Stimulated activated CD8-positive, alpha-beta memory T cell treated with anti-CD3 and anti-CD28 coated beads, Interleukin-15, amount 100 ng/mL, for 48 hours (primary cell): ENCODE data around the gene ILF3.
"Not testable (repeated sequence)": the region's sequence is repeated elsewhere in the genome, so short reads cannot be mapped to it uniquely, and the experiment has no call there.

Source experiments
- DNase-seq, 2 donors: peaks; one replicate each; pipeline ENCODE4 v3.0.0-alpha.2; 2020; ENCODE audit warnings: low read depth in 2 of 2

The ILF3 gene

DNA sequence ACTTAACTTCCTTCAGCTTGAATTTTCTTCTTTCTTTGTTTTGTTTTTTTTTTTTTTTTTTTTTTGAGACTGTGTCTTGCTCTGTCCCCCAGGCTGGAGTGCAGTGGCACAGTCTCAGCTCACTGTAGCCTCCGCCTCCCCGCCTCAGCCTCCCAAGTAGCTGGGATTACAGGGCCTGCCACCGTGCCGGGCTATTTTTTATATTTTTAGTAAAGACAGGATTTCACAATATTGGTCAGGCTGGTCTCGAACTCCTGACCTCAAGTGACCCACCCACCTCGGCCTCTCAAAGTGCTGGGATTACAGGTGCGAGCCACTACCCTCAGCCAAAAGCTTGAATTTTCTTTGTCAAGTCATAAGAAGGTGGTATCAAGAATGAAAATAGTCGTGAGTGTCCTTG, 21.1 kb downstream of the ILF3 start:
- DNase-seq, result not testable (repeated sequence)

DNA sequence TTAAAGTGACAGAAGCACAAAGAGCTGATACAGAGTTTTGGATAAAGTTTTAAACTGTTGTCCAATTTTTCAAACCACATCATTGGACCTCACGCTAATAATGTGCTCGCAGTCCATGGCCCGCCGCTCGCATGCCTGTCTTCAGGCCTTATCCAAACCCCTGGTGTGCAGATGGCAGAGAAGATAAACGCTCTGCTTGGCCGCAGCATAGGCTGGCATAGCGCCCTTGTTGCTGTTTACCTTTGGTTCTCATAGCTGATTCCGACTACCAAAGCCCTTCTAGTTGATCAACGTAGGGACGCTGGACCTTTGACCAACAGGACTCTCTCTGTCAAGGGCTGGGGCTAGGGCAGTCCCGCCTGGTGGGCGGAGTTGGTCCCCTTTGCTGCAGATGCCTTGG, 23.6 kb downstream of the ILF3 start:
- no peak for DNase-seq

DNA sequence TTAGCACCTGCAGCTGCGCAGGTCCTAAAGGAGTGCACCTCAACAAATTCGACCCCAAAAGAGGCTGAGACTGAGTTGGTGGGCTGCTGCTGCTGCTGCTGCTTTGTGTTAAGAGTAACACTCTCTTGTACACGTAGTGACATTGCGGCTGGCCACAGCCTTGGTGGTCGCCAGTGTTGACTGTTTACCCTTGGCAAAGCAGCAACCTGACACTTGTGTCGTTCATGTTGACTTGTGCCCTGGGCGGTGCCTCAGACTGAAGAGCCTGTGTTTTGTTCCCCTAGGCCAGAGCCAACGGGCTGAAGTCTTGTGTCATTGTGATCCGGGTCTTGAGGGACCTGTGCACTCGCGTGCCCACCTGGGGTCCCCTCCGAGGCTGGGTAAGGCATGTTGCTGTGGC, 24.7 kb downstream of the ILF3 start:
- DNase-seq, result no peak

DNA sequence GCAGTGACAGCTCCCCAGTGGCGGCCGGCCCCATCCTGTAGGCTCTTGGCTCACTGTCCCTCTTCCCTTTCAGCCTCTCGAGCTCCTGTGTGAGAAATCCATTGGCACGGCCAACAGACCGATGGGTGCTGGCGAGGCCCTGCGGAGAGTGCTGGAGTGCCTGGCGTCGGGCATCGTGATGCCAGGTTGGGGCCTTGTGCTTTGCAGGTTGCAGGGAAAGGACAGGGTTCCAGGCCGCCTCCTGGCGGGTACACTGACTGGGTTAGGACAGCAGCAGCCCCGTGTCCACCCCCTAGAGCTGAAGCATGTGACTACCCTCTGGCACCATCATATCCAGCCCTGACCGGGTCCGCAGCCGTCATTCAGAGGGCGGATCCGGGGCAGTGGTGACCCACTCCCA, 25.6 kb downstream of the ILF3 start:
- DNase-seq, result no peak

DNA sequence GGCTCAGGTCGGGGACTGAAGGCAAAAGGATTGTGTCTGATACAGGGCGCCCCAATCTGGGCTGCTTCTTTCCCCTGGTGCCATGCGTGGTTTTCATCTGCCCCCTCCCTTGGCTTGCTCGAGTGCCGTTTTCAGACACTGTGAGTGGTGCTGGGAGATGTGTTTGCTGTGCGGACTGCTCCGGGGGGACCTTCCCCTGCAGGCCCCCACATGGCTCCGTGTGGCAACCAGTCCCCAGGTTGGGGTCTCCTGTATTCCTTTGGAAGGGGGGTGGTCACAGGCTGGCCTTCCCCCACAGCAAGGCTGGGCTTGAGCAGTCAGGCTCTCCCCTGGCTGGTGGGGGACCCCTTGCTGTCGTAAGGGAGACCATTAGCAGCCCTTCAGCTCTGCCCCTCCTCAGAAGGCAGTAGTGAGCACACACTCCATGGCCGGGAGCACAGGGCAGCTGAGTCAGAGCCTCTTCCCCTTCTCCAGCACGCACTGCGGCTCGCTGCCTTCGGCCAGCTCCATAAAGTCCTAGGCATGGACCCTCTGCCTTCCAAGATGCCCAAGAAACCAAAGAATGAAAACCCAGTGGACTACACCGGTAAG, 26.5 kb downstream of the ILF3 start:
- DNase-seq, result no peak

DNA sequence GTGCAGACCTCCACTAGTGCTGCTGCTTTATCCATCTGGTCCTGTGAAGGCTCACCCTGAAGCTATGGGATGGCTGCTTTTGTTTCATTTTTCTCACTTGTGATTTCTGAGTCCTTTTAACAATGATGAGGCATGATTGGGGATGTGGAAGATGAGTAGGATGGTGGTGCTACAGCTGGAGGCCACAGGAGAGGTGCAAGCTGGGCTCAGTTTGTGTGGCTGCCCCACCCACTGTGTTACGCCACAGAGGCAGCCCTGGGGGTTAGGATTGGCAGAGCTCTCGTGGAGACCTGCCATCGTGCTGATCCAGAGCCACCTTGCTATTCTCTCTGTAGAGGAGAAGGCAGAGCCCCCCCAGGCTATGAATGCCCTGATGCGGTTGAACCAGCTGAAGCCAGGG, 27.5 kb downstream of the ILF3 start:
- no peak for DNase-seq

DNA sequence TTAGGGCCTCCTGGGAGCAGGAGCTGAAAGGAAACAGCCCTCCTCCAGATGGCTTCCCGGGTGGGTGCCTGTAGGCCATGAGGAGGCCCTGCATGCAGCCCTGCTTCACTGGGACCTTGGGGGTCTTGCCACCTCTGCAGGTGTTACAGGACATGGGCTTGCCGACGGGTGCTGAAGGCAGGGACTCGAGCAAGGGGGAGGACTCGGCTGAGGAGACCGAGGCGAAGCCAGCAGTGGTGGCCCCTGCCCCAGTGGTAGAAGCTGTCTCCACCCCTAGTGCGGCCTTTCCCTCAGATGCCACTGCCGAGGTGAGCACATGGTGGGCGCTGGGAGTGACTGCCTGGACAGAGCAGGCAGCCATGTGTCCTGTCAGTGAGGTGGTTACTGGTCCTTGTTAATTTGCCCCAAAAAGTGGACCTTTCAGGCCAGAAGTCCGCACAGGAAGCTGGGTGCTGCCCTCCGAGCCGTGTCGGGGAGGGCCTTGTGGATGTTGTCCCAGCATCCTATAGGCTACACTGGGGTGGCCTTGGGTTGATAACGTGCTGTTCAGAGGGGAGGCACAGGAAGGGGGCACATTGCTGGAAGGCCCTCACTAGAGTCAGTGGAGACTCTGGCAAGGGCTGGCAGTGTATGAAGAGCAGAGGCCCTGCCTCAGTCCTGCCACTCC, 28.4 kb downstream of the ILF3 start:
- DNase-seq, result no peak

DNA sequence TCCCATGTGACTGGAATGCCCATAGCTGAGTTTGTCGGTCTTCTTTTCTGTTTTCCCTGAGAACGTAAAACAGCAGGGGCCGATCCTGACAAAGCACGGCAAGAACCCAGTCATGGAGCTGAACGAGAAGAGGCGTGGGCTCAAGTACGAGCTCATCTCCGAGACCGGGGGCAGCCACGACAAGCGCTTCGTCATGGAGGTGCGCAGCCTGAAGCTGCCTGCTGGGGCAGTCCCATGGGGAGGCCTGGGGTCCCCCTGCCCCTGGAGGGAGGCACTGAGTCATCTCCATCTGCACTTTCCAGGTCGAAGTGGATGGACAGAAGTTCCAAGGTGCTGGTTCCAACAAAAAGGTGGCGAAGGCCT, 28.9 kb downstream of the ILF3 start:
- no peak for DNase-seq

DNA sequence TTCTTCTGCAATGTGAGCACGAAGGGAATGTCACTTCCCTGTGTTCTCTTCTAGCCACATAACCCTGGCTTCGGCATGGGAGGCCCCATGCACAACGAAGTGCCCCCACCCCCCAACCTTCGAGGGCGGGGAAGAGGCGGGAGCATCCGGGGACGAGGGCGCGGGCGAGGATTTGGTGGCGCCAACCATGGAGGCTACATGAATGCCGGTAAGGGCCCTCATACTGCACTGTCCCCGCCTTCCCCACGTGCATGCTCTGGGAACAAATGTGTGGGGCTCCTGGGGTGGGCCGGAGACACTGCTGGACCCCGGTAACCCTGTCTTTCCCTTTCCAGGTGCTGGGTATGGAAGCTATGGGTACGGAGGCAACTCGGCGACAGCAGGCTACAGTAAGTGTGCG, 29.4 kb downstream of the ILF3 start:
- no peak for DNase-seq

DNA sequence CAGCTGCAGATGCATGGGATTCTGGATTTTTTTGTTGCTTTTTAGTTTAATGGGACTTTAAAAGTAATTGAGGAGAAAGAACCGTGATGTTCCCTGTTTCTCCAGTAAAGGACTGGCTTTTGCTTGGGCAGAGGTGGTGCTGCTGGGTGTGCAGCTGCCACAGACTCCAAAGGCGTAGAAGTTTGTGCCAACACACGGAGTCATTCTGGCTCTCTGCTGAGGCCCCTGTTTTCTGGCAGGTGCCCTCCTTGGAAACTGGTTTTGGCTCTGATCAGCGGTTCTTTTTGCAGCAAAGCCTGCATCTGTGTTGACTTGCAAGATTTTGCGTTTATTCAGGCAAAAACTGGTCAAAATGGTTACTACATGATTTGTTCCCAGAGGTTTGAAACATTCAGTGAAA, 31.1 kb downstream of the ILF3 start:
- DNase-seq, result no peak

DNA sequence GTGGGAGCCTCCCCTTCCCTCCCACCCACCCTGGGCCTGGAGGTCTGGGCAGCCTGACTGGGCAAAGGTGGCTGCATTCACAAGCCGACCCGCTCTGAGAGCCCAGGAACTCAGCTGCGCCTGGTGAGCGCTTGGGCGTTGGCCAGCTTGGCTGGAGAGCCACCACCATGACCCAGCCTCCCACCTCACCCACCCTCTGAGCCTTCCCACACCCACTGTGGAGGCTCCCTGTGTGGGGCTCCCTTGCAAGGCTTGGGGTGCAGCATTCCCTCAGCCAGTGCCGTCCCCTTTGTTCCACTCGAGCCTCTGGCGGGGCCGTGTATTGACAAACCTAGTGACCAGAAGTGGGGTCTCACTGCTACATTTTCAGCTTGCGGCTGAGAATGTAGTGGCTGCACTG, 32.0 kb downstream of the ILF3 start:
- DNase-seq, result no peak

DNA sequence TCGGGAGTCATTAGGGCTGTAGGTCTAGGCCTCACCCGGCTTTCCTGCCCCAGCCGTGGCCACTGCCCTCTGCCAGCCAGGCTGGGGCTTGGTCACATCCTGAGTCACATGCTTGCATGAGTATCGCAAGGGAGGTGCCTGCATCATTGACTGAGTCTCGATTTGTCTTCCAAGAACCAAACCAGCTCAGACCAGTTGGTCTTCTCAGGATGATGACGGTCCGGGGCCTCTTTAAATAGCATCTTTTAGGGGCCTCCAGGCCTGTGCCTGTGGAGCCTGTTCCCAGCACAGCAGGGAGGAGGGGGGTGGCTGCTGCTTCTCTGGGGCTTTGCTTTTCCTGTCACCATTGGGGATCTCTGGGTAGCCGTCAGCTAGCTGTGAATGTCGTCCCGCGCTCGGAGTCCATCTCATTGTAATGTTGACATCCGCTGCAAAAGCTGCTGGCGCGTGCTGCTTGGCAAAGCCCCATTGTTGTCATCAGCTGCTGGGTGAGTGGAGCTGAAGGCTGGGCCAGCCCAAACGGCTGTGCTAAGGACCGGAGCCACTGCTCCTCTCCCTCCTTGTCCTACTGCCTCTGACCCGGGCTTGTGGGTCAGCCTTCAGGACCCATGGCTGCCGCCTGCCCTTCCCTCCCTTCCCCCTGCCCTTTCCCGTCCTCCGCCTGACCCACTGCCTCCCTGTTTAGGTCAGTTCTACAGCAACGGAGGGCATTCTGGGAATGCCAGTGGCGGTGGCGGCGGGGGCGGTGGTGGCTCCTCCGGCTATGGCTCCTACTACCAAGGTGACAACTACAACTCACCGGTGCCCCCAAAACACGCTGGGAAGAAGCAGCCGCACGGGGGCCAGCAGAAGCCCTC, 32.7 kb downstream of the ILF3 start:
- DNase-seq, result no peak

DNA sequence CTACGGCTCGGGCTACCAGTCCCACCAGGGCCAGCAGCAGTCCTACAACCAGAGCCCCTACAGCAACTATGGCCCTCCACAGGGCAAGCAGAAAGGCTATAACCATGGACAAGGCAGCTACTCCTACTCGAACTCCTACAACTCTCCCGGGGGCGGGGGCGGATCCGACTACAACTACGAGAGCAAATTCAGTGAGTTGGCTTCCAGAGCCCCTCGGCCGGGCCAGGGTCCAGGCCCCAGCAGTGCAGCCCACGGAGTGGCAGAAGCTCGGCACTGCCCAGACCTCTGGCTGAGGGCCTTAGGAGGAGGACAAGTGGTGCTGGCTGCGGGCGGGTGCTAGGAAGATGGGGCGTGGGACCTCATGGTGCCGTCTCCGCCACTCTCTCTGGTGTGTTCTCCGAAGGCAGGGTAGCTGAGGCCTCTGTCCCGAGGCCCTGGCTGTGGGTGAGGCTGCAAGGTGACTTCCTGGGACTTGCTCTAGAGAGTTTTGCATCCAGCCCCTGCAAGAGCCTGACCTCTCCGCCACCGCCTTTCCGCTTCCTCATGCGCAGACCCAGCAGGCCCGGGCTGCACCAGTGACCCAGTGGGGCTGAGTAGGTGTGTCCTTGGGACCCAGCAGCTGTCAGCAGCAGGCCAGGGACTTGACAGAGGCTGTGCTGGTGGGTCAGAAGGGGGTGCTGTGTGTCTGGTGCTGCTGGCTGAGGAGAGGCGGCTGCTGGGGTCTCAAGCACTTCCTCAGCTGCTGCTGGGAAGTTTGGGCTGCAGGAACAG, 33.6 kb downstream of the ILF3 start:
- DNase-seq, result no peak

DNA sequence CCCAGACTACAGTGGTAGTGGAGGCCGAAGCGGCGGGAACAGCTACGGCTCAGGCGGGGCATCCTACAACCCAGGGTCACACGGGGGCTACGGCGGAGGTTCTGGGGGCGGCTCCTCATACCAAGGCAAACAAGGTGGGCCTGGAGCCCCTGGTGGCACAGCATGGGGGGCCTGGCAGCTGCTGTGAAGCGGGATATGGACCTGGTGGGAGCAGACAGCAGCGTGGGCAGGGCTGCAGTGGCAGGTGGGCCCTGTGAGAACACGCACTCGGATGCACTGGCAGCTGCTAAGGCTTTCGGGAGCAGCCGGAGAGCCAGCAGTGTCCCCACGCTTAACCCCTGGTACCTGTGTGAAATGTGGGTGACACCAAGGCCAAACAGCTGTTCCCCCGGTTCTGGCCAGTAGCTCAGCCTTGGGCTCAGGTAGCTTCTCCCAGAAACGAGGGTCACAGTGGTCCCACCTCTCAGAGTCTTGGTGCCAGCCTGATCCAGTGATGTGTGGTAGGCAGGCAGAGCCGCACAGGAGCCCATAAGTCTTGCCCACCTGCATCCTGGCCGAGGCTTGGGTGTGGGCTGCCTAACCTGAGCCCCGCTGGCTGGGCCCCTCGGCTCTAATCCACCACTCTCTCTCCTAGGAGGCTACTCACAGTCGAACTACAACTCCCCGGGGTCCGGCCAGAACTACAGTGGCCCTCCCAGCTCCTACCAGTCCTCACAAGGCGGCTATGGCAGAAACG, 34.6 kb downstream of the ILF3 start:
- no peak for DNase-seq

DNA sequence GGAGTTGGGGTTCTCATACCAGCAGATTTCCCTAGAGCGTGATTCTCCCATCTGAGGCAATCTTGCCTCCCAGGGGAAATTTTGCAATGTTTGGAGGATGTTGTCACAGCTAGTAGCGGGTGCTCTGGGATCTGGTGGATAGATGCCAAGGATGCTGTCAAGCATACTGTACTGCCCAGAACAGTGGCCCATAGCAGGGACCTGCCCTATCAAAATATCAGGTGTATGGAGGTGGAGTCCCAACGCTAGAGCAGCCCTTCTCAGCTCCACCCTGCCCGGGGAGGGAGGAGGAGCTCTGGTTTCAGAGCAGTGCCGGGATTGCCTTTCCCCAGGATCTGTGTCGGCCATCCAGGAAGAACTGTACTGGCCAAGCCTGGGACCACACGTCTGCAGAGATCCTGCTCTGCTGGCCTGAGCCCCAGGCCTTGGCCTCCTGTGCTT, 36.2 kb downstream of the ILF3 start:
- no peak for DNase-seq

DNA sequence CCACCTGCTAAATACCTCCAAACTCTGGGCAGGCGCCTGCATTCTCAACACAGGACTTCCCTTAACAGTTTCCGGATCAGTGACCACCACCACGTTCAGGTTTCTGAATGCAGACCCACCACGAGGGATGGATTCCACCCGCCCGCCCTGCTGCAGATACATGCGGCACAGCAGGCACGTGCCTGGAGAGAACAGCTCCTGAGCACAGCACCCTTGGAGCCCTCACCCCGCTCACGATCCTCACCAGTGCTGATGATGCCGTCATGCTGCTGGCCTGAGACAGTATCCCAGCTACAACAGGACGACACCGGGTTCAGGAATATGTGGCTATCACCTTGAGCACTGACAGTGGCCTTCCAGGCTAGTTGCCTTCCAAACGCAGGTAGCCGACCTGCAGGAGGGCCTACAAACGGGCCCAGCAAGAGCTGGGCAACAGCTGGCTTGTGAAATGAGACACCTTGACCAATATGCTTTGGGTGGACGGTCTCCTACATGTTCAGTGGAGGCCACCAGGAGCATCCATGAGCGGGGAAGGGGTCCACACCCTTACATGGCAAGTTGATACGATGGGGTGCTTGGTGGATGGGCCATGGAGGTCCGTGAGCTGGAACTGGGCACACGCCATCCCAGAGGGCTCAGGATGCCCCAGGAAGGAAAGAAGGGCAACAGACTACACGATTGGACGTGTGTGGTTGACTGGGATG, 37.2 kb downstream of the ILF3 start:
- no peak for DNase-seq

DNA sequence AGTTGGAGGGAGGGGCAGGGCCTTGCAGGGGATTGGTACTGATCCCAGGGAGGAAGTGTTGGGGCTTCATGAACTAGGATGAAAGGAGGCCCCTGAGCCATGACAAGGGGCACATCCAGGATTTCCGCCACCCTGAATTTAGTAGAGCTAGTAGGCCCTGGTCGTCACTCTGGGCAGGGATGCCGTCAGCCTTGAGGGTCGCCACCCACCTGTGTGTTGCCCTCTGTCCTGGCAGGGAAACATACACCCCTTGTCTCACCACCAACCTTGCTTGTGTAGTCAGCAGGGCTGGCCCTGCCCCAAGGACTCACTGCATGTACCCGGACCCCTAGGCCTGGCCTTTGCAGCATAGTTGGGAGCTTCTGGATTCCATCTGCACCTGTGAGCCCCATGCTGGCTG, 37.7 kb downstream of the ILF3 start:
- DNase-seq, result no peak

DNA sequence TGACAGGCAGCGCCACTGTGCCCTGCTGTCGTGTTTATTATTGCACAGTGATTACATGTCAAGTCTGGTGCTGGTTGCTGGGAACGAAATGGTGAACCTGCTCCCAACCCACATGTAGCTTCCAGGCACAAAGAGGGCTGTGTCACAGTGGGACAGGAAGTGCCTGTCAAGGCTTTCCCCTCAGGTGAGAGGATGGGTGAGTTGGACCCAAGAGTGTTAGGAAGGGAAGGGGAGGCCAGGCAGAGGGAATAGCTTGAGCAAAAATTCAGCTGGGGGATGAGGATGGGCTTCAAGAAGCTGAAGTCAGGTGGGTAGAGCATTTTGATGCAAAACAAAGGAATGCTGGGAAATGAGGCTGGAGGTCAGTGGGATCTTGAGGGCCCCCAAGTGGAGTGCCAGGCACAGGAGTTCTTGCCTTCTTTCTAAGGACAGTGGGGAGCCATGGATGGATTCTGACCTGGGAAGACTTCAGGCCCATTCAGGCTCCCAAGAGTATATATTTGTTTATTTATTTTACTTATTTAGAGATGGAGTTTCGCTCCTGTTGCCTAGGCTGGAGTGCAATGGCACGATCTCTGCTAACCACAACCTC, 38.6 kb downstream of the ILF3 start:
- DNase-seq, result no peak

DNA sequence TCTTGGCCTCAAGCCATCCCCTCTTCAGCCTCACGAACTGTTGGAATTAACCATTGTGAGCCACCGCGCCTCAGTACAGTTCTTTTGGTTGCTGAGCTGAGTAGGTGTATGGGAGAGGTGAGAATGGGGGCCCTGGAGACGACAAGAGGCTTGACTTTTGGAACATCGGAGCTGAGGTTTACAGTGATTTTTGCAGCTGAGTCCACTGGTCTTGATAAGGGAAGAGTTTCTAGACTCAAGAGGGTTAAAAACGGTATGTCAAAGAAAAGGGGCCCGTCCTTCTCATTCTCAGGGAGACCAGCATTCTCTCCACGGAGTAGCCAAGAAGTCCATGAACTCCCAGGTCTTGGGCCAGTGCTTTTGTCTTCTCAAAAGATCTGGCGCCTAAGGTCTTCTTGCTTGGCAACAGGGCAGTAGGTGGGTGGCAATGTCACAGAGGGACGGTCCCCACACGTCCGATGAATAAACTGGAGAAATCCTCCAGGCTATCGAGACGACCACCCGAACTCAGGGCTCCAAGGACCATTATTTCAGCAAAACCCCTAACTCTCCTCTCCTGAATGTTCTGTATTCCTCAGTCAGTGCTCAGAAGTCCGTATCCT, 40.7 kb downstream of the ILF3 start:
- DNase-seq, result no peak
